ENCODE results near the gene TSPAN18. TPM values are rescaled to one million over a fixed set of nuclear protein-coding genes. Genes with fewer than 3 reads are reported as not detected.

TSPAN18 gene, protein sequence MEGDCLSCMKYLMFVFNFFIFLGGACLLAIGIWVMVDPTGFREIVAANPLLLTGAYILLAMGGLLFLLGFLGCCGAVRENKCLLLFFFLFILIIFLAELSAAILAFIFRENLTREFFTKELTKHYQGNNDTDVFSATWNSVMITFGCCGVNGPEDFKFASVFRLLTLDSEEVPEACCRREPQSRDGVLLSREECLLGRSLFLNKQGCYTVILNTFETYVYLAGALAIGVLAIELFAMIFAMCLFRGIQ
- total RNA-seq, result not detected in 2 replicates

GRCh38 chr11:44726283-44727113 is at the start of gene TSPAN18:
TSPAN18 (plus strand) TSS chr11:44726962; CDS start chr11:44906417, 179,455 bp downstream.

DNA sequence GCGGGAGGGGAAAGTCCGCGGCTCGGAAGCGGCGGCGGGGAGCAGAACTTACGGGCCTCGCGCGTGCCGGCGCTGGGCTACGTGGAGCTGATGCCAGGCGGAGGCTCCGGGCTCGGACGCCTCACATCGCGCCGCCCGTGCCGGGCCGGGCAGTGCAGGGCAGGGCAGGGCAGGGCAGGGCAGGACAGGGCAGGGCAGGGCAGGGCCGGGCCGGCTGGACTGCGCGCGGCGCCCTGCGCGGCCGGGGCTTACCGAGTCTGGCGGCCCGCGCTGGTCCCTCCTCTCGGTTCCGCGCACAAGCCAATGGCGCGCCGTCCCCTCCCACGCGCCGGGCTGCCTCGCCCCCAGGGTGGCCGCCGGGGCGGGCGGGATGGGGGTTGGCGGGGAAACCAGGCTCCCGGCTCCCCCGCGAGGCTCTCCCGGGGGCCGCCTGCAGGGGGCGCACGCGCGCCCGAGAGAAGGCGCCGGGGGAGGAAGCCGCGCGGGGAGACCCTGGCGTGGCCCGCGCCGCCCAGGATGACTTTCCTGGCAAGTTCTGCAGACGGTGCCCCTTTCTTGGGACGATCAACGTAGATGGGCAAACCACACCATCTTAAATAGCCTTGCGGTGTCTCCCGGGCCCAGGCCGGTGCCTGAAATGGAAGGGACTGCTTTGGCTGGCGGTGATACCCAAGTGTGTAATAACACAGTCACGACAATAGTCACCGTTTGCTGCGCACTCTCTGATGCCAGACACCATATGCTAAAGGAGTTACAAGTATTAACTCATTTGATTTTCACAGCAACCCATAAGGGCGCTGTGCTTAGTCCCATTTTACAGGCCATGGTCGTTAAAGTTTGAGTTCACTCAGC is 224.1 kb downstream of the TSPAN18 start, which contains the start of gene TP53I11:
TP53I11 (minus strand) TSS at position 259 of the 852 bp plus-strand sequence. CDS start 12,548 bp downstream, outside the sequence.

Other genes with a start within 250 kb of the TSPAN18 start
- gene CD82, start 161.3 kb upstream of the TSPAN18 start, total RNA-seq, result 28.1 and 75.1 TPM in 2 replicates
- gene TP53I11, start 223.9 kb downstream of the TSPAN18 start, total RNA-seq, result 4.1 and 12.5 TPM in 2 replicates

Measured in bronchial smooth muscle cell (primary cell).